CD8-positive, alpha-beta memory T cell (primary cell): Measurements from ENCODE around the gene FDXR. TPM values are rescaled to one million over a fixed set of nuclear protein-coding genes. Genes with fewer than 3 reads are reported as not detected.
A peak's percentile ranks its signal among the peaks of the same experiment; 100 is the strongest.

ENCODE experiments used
- CTCF ChIA-PET: fragments of 350-600 bp; sonication (Branson Sonifier 250); formaldehyde crosslinking; loops from one replicate; lab custom pipeline; 2021; ENCODE audit warnings: antibody characterized with exemption; lab: Charles Lee
- POLR2A ChIA-PET: fragments of 350-600 bp; sonication (Branson Sonifier 250); formaldehyde crosslinking; loops from one replicate; lab custom pipeline; 2021; ENCODE audit warnings: antibody characterized with exemption; lab: Charles Lee
- DNase-seq, 5 donors: peaks; one replicate each; pipeline versions ENCODE4 v3.0.0 to v3.0.0-alpha.2; 2020 to 2022; ENCODE audit warnings: mixed read lengths in 1 of 5
- H3K27ac ChIP-seq: one replicate; pipeline ENCODE4 v1.7.0; 2013; ENCODE audit warnings: low read depth, mild to moderate bottlenecking, low read length, moderate library complexity
- H3K27me3 ChIP-seq: 2 replicates; pipeline ENCODE4 v1.7.0; 2013; ENCODE audit warnings: low read length, mild to moderate bottlenecking; ENCODE audit not compliant: insufficient read depth, poor library complexity, severe bottlenecking
- H3K36me3 ChIP-seq: 2 replicates; pipeline ENCODE4 v1.7.0; 2013; ENCODE audit warnings: mild to moderate bottlenecking, low read length, moderate library complexity; ENCODE audit not compliant: insufficient read depth
- H3K4me1 ChIP-seq: 2 replicates; pipeline ENCODE4 v1.7.0; 2013; ENCODE audit warnings: mild to moderate bottlenecking, low read length, moderate library complexity; ENCODE audit not compliant: insufficient read depth
- H3K4me3 ChIP-seq: 2 replicates; pipeline ENCODE4 v1.7.0; 2013; ENCODE audit warnings: mild to moderate bottlenecking, low read length
- H3K9me3 ChIP-seq: 2 replicates; pipeline ENCODE4 v1.7.0; 2013; ENCODE audit warnings: mild to moderate bottlenecking, low read length
- H3K27ac Mint-ChIP-seq, 8 donors: one replicate each; pipeline ENCODE4 v1.8.0; 2020 to 2021; ENCODE audit warnings: mixed read lengths in 8 of 8, mild to moderate bottlenecking in 6 of 8, inconsistent platforms in 3 of 8, moderate library complexity in 3 of 8
- H3K27me3 Mint-ChIP-seq, 2 donors: one replicate each; pipeline ENCODE4 v1.8.0; 2020 to 2021; ENCODE audit warnings: mixed read lengths in 2 of 2, mild to moderate bottlenecking in 1 of 2, moderate library complexity in 1 of 2
- H3K36me3 Mint-ChIP-seq, 3 donors: one replicate each; pipeline ENCODE4 v1.8.0; 2020 to 2021; ENCODE audit warnings: mixed read lengths in 3 of 3, inconsistent platforms in 1 of 3, mild to moderate bottlenecking in 1 of 3
- H3K4me1 Mint-ChIP-seq, 3 donors: one replicate each; pipeline ENCODE4 v1.8.0; 2020 to 2021; ENCODE audit warnings: mixed read lengths in 3 of 3, inconsistent platforms in 1 of 3, mild to moderate bottlenecking in 1 of 3
- H3K4me3 Mint-ChIP-seq, 7 donors: one replicate each; pipeline ENCODE4 v1.8.0; 2020 to 2021; ENCODE audit warnings: mixed read lengths in 7 of 7, mild to moderate bottlenecking in 6 of 7, moderate library complexity in 4 of 7, inconsistent platforms in 2 of 7
- H3K9me3 Mint-ChIP-seq, 5 donors: one replicate each; pipeline ENCODE4 v1.8.0; 2020 to 2022; ENCODE audit warnings: mixed read lengths in 5 of 5, mild to moderate bottlenecking in 3 of 5, moderate library complexity in 2 of 5, inconsistent platforms in 1 of 5
- polyA plus RNA-seq: library from polyadenylated mRNA; unstranded; fragments of 300-500 nt; fragmentation: Illumina TruSeq; gene quantifications from one replicate; pipeline ENCODE4 v1.2.3, GENCODE V29; 2021
- total RNA-seq, 2 experiments: library from RNA; stranded (reverse); gene quantifications; one replicate each; pipeline ENCODE4 v1.2.3, GENCODE V29; 2021

The FDXR gene
- total and polyA plus RNA-seq, 3 experiments from 2014 or later, result 6.4 to 33.3 (median 32.9) TPM

DNA sequence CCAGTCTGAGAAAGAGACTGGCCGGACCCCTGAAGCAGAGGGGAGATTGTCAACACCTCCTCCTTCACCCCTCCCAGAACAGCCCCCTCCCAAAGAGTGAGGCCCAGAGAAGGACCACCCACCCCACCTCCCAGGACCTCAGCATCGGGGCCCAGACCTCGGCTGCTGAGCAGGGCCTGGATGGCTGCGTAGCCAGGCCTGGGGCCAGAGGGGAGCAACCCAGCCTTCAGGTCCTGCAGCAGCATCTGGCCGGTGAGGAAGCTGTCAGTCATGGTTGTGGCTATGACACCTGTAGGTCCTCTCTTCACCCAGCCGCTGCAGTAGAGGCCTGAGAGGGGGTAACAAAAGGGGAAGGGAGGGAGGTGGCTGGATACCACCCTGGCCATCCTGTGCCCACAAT, 9.9 kb downstream of the FDXR start:
- Mint-ChIP-seq H3K4me1 (peaks cover 13 to 27% (median 16%) of the 10 kb centered on the region in 3 donors), H3K27me3 (peaks cover 23 to 25% of the 10 kb centered on the region in 2 donors), H3K27ac (no peak overlapping the region), H3K4me3 (no peak overlapping the region), H3K36me3 (peaks cover 0 to 2% (median 1%) of the 10 kb centered on the region in 3 donors), H3K9me3 (no peaks in the 10 kb centered on the region)
- no peak overlapping the region for H3K4me3 ChIP-seq
- no peak overlapping the region for H3K27ac ChIP-seq
- peaks cover 26% of the 10 kb centered on the region for H3K27me3 ChIP-seq
- no peak for DNase-seq
- POLR2A ChIA-PET, result interaction anchor here (1.4 kb wide), 1 partner anchor 121 kb away, joined by 5 read pairs; no protein-coding TSS in a partner anchor
- no peaks in the 10 kb centered on the region for H3K9me3 ChIP-seq
- peaks cover 18% of the 10 kb centered on the region for H3K4me1 ChIP-seq
- H3K36me3 ChIP-seq, result no peaks in the 10 kb centered on the region
- CTCF ChIA-PET, result interaction anchor here (0.7 to 11.3 kb wide), 14 partner anchors 8 to 214 kb away, joined by 3 to 90 read pairs (median 6); partner anchors contain the start of genes FDXR and RAB37

DNA sequence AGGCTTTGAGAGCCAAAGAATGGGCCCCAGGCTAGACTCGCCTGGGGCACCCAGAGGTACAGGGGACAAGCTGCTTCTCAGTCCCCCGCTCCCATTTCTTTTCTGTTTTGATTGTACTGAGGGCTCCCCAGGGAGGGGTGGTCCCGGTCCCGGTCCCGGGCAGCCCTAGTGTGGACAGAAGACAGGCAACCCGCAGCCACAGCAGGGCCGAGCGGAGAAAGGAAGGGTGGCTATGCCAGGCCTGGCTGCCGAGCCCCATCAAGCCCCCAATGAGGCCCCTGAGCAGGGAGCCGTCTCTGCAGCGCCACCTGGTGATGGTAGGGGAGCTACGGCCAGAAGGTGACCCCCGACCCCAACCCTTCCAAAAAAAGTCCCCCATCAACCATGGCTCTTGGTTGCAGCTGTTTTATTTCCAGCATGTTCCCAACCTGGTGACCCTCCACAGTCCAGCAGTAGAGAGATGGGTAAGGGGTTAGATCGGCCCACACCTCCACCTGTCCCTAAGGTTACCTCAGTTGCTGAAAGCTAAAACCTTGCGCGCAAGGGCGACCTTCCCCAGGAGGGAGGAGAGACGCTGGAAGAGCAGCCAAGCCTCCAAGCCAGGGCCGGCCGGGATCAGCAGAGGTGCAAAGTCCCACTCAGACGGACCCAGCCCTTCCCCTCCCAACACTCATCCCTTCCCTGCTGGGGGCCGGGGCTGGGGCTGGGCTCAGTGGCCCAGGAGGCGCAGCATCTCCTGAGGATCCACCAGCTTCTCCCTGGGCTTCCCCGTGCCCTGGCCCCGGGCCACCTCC, 10.5 kb downstream of the FDXR start:
- H3K27ac ChIP-seq, result no peak overlapping the region
- H3K4me1 ChIP-seq, result peaks cover 18% of the 10 kb centered on the region
- no peaks in the 10 kb centered on the region for H3K9me3 Mint-ChIP-seq
- peaks cover 0 to 1% (median under 1%) of the 10 kb centered on the region in 3 donors for H3K36me3 Mint-ChIP-seq
- H3K9me3 ChIP-seq, result no peaks in the 10 kb centered on the region
- H3K27me3 Mint-ChIP-seq, result peaks cover 28 to 31% of the 10 kb centered on the region in 2 donors
- peak overlapping the region; percentile 12 for H3K4me3 ChIP-seq
- peaks cover 32% of the 10 kb centered on the region for H3K27me3 ChIP-seq
- DNase-seq, result peak; percentile 56 to 74 (median 61)
- no peaks in the 10 kb centered on the region for H3K36me3 ChIP-seq
- H3K4me3 Mint-ChIP-seq, result peak overlapping the region in 6 of 7 donors; percentile 38 to 75 (median 56)
- ChIA-PET CTCF (interaction anchor here (0.7 to 11.3 kb wide), 14 partner anchors 8 to 214 kb away, joined by 3 to 90 read pairs (median 6); partner anchors contain the start of genes FDXR and RAB37), POLR2A (interaction anchor here (0.6 to 1.4 kb wide), 3 partner anchors 103 to 121 kb away, joined by 3 to 5 read pairs (median 3); no protein-coding TSS in a partner anchor)
- H3K4me1 Mint-ChIP-seq, result peaks cover 13 to 27% (median 16%) of the 10 kb centered on the region in 3 donors
- H3K27ac Mint-ChIP-seq, result peak overlapping the region in 1 of 8 donors; percentile 47

- Mint-ChIP-seq H3K9me3 (no peaks in the 10 kb centered on the region), H3K4me3 (peak overlapping the region in 6 of 7 donors; percentile 32 to 75 (median 56)), H3K36me3 (peaks cover 0 to 1% (median 0%) of the 10 kb centered on the region in 3 donors), H3K4me1 (peaks cover 13 to 27% (median 16%) of the 10 kb centered on the region in 3 donors), H3K27ac (peak overlapping the region in 1 of 8 donors; percentile 47), H3K27me3 (peaks cover 33 to 37% of the 10 kb centered on the region in 2 donors)
- H3K27ac ChIP-seq, result no peak overlapping the region
- ChIA-PET CTCF (interaction anchor here (1.0 to 11.3 kb wide), 13 partner anchors 9 to 213 kb away, joined by 3 to 90 read pairs (median 6); partner anchors contain the start of gene RAB37), POLR2A (interaction anchor here (0.6 to 1.4 kb wide), 3 partner anchors 102 to 120 kb away, joined by 3 to 5 read pairs (median 3); no protein-coding TSS in a partner anchor)
- peaks cover 18% of the 10 kb centered on the region for H3K4me1 ChIP-seq
- H3K27me3 ChIP-seq, result peaks cover 35% of the 10 kb centered on the region
- H3K4me3 ChIP-seq, result peak overlapping the region; percentile 12
- no peaks in the 10 kb centered on the region for H3K36me3 ChIP-seq
- no peaks in the 10 kb centered on the region for H3K9me3 ChIP-seq
- DNase-seq, result no peak
Measured at GRCh38 chr17:74861662-74862107, 11.1 kb downstream of the FDXR start.

GRCh38 chr17:74860872-74861661, 11.7 kb downstream of the FDXR start:
- no peaks in the 10 kb centered on the region for H3K36me3 ChIP-seq
- Mint-ChIP-seq H3K4me3 (peak overlapping the region in 6 of 7 donors; percentile 29 to 74 (median 64)), H3K9me3 (no peaks in the 10 kb centered on the region), H3K36me3 (peaks cover 0 to 1% (median 0%) of the 10 kb centered on the region in 3 donors), H3K4me1 (peaks cover 13 to 27% (median 16%) of the 10 kb centered on the region in 3 donors), H3K27ac (no peak overlapping the region), H3K27me3 (peaks cover 37 to 42% of the 10 kb centered on the region in 2 donors)
- CTCF ChIA-PET, result interaction anchor here (1.2 to 11.3 kb wide), 8 partner anchors 10 to 203 kb away, joined by 3 to 90 read pairs (median 7); partner anchors contain the start of gene RAB37
- peaks cover 35% of the 10 kb centered on the region for H3K27me3 ChIP-seq
- no peaks in the 10 kb centered on the region for H3K9me3 ChIP-seq
- no peak overlapping the region for H3K4me3 ChIP-seq
- H3K4me1 ChIP-seq, result peaks cover 18% of the 10 kb centered on the region
- POLR2A ChIA-PET, result interaction anchor here (0.6 to 1.4 kb wide), 2 partner anchors 102 to 119 kb away, joined by 3 to 5 read pairs; no protein-coding TSS in a partner anchor
- H3K27ac ChIP-seq, result no peak overlapping the region
- DNase-seq, result no peak

- no peak overlapping the region for H3K27ac Mint-ChIP-seq
- H3K4me3 Mint-ChIP-seq, result peak overlapping the region in 6 of 7 donors; percentile 29 to 74 (median 69)
- H3K27me3 ChIP-seq, result peaks cover 35% of the 10 kb centered on the region
- peaks cover 0 to 1% (median 0%) of the 10 kb centered on the region in 3 donors for H3K36me3 Mint-ChIP-seq
- H3K4me1 Mint-ChIP-seq, result peaks cover 13 to 27% (median 16%) of the 10 kb centered on the region in 3 donors
- peak in 4 of 5 donors; percentile 18 to 56 (median 26) for DNase-seq
- H3K36me3 ChIP-seq, result no peaks in the 10 kb centered on the region
- peaks cover 41 to 49% of the 10 kb centered on the region in 2 donors for H3K27me3 Mint-ChIP-seq
- H3K4me1 ChIP-seq, result peaks cover 18% of the 10 kb centered on the region
- peak overlapping the region; percentile 32 for H3K4me3 ChIP-seq
- no peaks in the 10 kb centered on the region for H3K9me3 Mint-ChIP-seq
- ChIA-PET CTCF (interaction anchor here (1.2 to 11.3 kb wide), 5 partner anchors 11 to 203 kb away, joined by 3 to 90 read pairs (median 6); partner anchors contain the start of gene RAB37), POLR2A (no interaction called here)
- no peaks in the 10 kb centered on the region for H3K9me3 ChIP-seq
- no peak overlapping the region for H3K27ac ChIP-seq
Measured at GRCh38 chr17:74860229-74860871, 12.4 kb downstream of the FDXR start.

- Mint-ChIP-seq H3K9me3 (no peaks in the 10 kb centered on the region), H3K4me1 (peaks cover 6 to 24% (median 13%) of the 10 kb centered on the region in 3 donors), H3K27ac (no peak within 1 kb of the TSS), H3K27me3 (peaks cover 44 to 56% of the 10 kb centered on the region in 2 donors), H3K4me3 (peak within 1 kb of the TSS in 6 of 7 donors; percentile 53 to 75 (median 69)), H3K36me3 (no peaks in the 10 kb centered on the region)
- Histone ChIP-seq H3K4me1 (peaks cover 18% of the 10 kb centered on the region), H3K27ac (no peak within 1 kb of the TSS), H3K4me3 (peak within 1 kb of the TSS; percentile 32), H3K9me3 (no peaks in the 10 kb centered on the region), H3K27me3 (peaks cover 36% of the 10 kb centered on the region), H3K36me3 (no peaks in the 10 kb centered on the region)
- ChIA-PET CTCF (interaction anchor here (1.1 to 11.3 kb wide), 6 partner anchors 12 to 202 kb away, joined by 3 to 90 read pairs (median 6); partner anchors contain the start of gene RAB37), POLR2A (no interaction called here)
- peak in 3 of 5 donors; percentile 16 to 36 (median 18) for DNase-seq
Measured at GRCh38 chr17:74859459-74860228, 13.2 kb downstream of the FDXR start, which contains the start of gene GRIN2C. TSS of gene GRIN2C (minus strand) at chr17:74859885. CDS start at chr17:74855092, 4,793 bp downstream.
